Trophoblast cell (in vitro differentiated cells and primary cell): ENCODE data around the gene SSBP3.
A peak's percentile ranks its signal among the peaks of the same experiment; 100 is the strongest.

Experiments
- DNase-seq, 2 donors: peaks; one replicate each; pipeline ENCODE4 v3.0.0-alpha.2; 2016
- H2AFZ ChIP-seq: 2 replicates; pipeline ENCODE4 v1.6.1; 2013; ENCODE audit warnings: low read length, moderate library complexity, mild to moderate bottlenecking; ENCODE audit not compliant: insufficient read depth, poor library complexity
- H2AK5ac ChIP-seq: 2 replicates; pipeline ENCODE4 v1.6.1; 2013; ENCODE audit warnings: mild to moderate bottlenecking, low read length
- H2BK120ac ChIP-seq: 2 replicates; pipeline ENCODE4 v1.6.1; 2013; ENCODE audit warnings: low read length, mild to moderate bottlenecking, moderate library complexity; ENCODE audit not compliant: insufficient read depth, poor library complexity
- H2BK12ac ChIP-seq: 2 replicates; pipeline ENCODE4 v1.6.1; 2013; ENCODE audit warnings: mild to moderate bottlenecking, low read length, moderate library complexity
- H2BK5ac ChIP-seq: 2 replicates; pipeline ENCODE4 v1.6.1; 2013; ENCODE audit warnings: low read length, low read depth, moderate library complexity, mild to moderate bottlenecking; ENCODE audit not compliant: poor library complexity
- H3K14ac ChIP-seq: 2 replicates; pipeline ENCODE4 v1.6.1; 2013; ENCODE audit warnings: mild to moderate bottlenecking, low read length
- H3K18ac ChIP-seq: 2 replicates; pipeline ENCODE4 v1.6.1; 2013; ENCODE audit warnings: mild to moderate bottlenecking, low read length
- H3K23ac ChIP-seq: 2 replicates; pipeline ENCODE4 v1.6.1; 2013; ENCODE audit warnings: low read length
- H3K27ac ChIP-seq: 2 replicates; pipeline ENCODE4 v1.5.1; 2013; ENCODE audit warnings: low read depth, mild to moderate bottlenecking, inconsistent platforms, low read length, moderate library complexity
- H3K27me3 ChIP-seq: 2 replicates; pipeline ENCODE4 v1.6.1; 2013; ENCODE audit warnings: inconsistent platforms, mild to moderate bottlenecking, low read length, moderate library complexity; ENCODE audit not compliant: insufficient read depth
- H3K36me3 ChIP-seq, 2 experiments: 1 replicate in 1 of 2; 2 replicates in 1 of 2; pipeline ENCODE4 v1.6.1; 2013; ENCODE audit warnings: low read length in 2 of 2, mild to moderate bottlenecking in 2 of 2, moderate library complexity in 1 of 2; ENCODE audit not compliant: insufficient read depth in 2 of 2, control insufficient read depth in 1 of 2
- H3K4ac ChIP-seq: 2 replicates; pipeline ENCODE4 v1.6.1; 2013; ENCODE audit warnings: low read depth, mild to moderate bottlenecking, low read length, moderate library complexity
- H3K4me1 ChIP-seq, 2 experiments: 1 replicate in 1 of 2; 2 replicates in 1 of 2; pipeline ENCODE4 v1.6.1; 2013; ENCODE audit warnings: low read length in 2 of 2, mild to moderate bottlenecking in 2 of 2, moderate library complexity in 1 of 2; ENCODE audit not compliant: insufficient read depth in 2 of 2, control insufficient read depth in 1 of 2
- H3K4me2 ChIP-seq: 2 replicates; pipeline ENCODE4 v1.6.1; 2013; ENCODE audit warnings: inconsistent platforms, mild to moderate bottlenecking, low read length, moderate library complexity
- H3K4me3 ChIP-seq: 2 replicates; pipeline ENCODE4 v1.5.1; 2013; ENCODE audit warnings: mild to moderate bottlenecking, low read depth, low read length, inconsistent platforms
- H3K79me1 ChIP-seq: one replicate; pipeline ENCODE4 v1.6.1; 2013; ENCODE audit warnings: low read length
- H3K79me2 ChIP-seq: 2 replicates; pipeline ENCODE4 v1.6.1; 2013; ENCODE audit warnings: low read length, mild to moderate bottlenecking; ENCODE audit not compliant: control insufficient read depth, insufficient read depth, poor library complexity
- H3K9ac ChIP-seq: 2 replicates; pipeline ENCODE4 v1.6.1; 2013; ENCODE audit warnings: mild to moderate bottlenecking, low read length
- H3K9me3 ChIP-seq: 2 replicates; pipeline ENCODE4 v1.6.1; 2013; ENCODE audit warnings: low read depth, mild to moderate bottlenecking, control low read depth, inconsistent platforms, low read length; ENCODE audit not compliant: insufficient read depth
- H4K12ac ChIP-seq: 2 replicates; pipeline ENCODE4 v1.6.1; 2013; ENCODE audit warnings: low read depth, mild to moderate bottlenecking, low read length, moderate library complexity
- H4K8ac ChIP-seq: 2 replicates; pipeline ENCODE4 v1.6.1; 2013; ENCODE audit warnings: low read depth, mild to moderate bottlenecking, low read length, moderate library complexity
- H4K91ac ChIP-seq: one replicate; pipeline ENCODE4 v1.6.1; 2013; ENCODE audit warnings: low read depth, mild to moderate bottlenecking, low read length, moderate library complexity
- WGBS: extraction: QIAGEN DNeasy Blood & Tissue Kit; methylation state at CpG from one replicate; pipeline ENCODE4 v1.1.7; 2013; ENCODE audit warnings: missing lambda C conversion rate; ENCODE audit not compliant: insufficient read length, insufficient coverage; ENCODE audit errors: extremely low coverage; 5-methylcytosine and 5-hydroxymethylcytosine counted together

SSBP3 gene

DNA sequence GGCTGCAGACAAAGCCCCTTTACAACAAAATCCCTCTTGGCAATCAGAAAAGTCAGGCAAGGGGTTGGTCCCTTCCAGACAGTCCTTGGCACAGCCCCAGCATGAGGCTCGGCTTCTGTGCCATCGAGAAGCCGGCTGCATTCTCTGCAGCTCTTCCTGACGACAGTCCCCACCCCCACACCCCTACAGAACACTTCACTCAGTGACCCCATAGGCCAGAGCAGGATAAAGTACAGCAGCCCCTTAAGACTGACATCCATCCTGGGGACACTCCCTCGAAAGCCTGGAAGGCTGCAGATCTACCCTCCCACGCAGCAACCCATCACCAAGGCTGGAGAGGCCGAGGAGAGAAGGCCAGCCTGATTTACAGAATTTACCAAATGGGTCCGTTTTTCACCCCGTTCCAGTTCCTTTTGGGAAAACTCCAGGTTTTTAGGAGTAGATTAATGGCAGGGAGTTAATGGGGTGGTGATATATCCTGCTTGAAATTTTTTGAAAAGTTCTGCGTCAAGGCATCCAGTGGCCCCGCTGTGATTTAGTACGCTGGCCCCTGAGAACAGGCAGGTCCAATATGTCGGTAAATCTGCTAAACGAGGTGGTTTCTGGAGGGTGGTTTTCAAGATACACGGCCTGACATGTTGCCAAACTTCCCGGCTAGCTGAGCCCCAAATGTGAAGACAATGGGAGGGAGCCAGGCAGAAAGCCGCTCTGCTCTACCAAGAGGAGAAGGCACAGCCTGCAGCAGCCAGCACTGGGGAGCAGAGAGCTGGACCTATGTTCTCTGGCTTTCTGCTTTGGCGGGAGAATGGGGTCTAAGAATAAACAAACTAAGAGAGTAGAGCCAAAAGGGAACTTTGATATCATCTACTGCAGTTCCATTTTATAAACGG lies 81.7 kb downstream of the SSBP3 start:
- Histone ChIP-seq H2BK5ac (no peak overlapping the region), H3K4me2 (no peak overlapping the region), H3K4me3 (no peak overlapping the region), H3K27me3 (no peaks in the 10 kb centered on the region), H2AFZ (no peak overlapping the region), H3K27ac (peak overlapping the region; percentile 28), H2BK12ac (peak overlapping the region; percentile 0), H3K18ac (peak overlapping the region; percentile 14), H3K14ac (peak overlapping the region; percentile 22), H3K9ac (no peak overlapping the region), H3K79me1 (peaks cover 5% of the 10 kb centered on the region), H3K4ac (no peak overlapping the region), H3K4me1 (peaks cover 46 to 50% of the 10 kb centered on the region in 2 experiments), H2BK120ac (peak overlapping the region; percentile 25), H4K91ac (peak overlapping the region; percentile 29), H3K9me3 (no peaks in the 10 kb centered on the region), H3K79me2 (peaks cover 12% of the 10 kb centered on the region), H3K36me3 (peaks cover 5 to 6% of the 10 kb centered on the region in 2 experiments), H4K12ac (no peak overlapping the region), H3K23ac (no peak overlapping the region), H2AK5ac (no peak overlapping the region), H4K8ac (no peak overlapping the region)
- no peak for DNase-seq
- no CpG with 5 or more reads among the region's 19 CpGs for WGBS

DNA sequence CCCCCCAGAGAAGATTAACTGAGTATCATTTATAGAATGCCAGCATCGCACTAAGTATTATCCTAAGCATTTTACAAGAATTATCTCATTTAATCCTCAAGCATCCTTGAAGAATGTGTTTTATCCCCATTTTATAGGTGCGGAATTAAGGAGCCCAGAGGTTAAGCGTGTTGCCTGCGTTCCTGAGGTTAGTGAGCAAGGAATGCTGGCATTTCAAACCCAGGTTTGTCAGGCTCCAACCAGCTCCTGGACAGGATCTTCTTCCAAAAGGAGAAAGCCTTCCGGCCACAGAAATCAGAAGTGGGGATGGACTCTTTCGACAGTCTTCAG lies 82.3 kb downstream of the SSBP3 start:
- H3K4me1 ChIP-seq, result peaks cover 43 to 48% of the 10 kb centered on the region in 2 experiments
- H3K9me3 ChIP-seq, result no peaks in the 10 kb centered on the region
- H2BK120ac ChIP-seq, result peak overlapping the region; percentile 25
- H2BK12ac ChIP-seq, result no peak overlapping the region
- no peak overlapping the region for H2AK5ac ChIP-seq
- H3K4ac ChIP-seq, result no peak overlapping the region
- no peaks in the 10 kb centered on the region for H3K27me3 ChIP-seq
- H3K18ac ChIP-seq, result peak overlapping the region; percentile 11
- H3K14ac ChIP-seq, result peak overlapping the region; percentile 22
- no peak overlapping the region for H3K4me3 ChIP-seq
- H3K79me2 ChIP-seq, result peaks cover 12% of the 10 kb centered on the region
- no peak overlapping the region for H4K8ac ChIP-seq
- H3K4me2 ChIP-seq, result no peak overlapping the region
- H3K36me3 ChIP-seq, result peaks cover 5 to 8% of the 10 kb centered on the region in 2 experiments
- peak overlapping the region; percentile 29 for H4K91ac ChIP-seq
- peak overlapping the region; percentile 19 for H2BK5ac ChIP-seq
- H3K9ac ChIP-seq, result no peak overlapping the region
- H3K27ac ChIP-seq, result peak overlapping the region; percentile 28
- H3K23ac ChIP-seq, result no peak overlapping the region
- DNase-seq, result peak; percentile 72 to 82
- WGBS, result no CpG with 5 or more reads among the region's 6 CpGs
- H3K79me1 ChIP-seq, result peaks cover 5% of the 10 kb centered on the region
- H4K12ac ChIP-seq, result no peak overlapping the region
- H2AFZ ChIP-seq, result no peak overlapping the region

DNA sequence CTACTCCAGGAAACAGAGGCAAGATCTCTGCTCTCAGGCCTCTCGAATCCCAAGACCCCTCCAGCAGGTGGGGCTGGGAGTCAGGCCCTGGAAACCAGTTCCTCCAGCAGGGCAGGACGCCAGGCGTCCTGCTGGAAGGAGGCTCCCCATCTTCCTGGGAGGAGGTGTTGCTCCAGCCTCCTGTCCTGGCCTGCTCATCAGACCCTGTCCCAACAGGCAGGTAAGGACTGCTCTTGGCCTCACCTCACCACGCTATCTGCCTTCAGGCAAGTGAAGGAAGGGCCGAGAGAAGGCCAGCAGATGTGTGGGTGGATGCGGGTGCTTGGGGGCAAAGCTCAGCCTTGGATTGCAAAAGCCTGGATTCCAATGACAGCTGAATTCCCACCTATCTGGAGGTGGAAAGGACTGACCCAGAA lies 82.9 kb downstream of the SSBP3 start:
- Histone ChIP-seq H3K79me1 (peaks cover 5% of the 10 kb centered on the region), H3K27ac (peak overlapping the region; percentile 28), H2BK120ac (no peak overlapping the region), H3K4me2 (no peak overlapping the region), H3K23ac (no peak overlapping the region), H3K4ac (peak overlapping the region; percentile 0), H4K8ac (no peak overlapping the region), H3K27me3 (no peaks in the 10 kb centered on the region), H3K14ac (no peak overlapping the region), H2AK5ac (no peak overlapping the region), H4K91ac (no peak overlapping the region), H3K4me3 (no peak overlapping the region), H2BK12ac (no peak overlapping the region), H4K12ac (no peak overlapping the region), H3K4me1 (peaks cover 46 to 47% of the 10 kb centered on the region in 2 experiments), H3K9me3 (no peaks in the 10 kb centered on the region), H3K79me2 (peaks cover 13% of the 10 kb centered on the region), H3K36me3 (peaks cover 5 to 7% of the 10 kb centered on the region in 2 experiments), H3K18ac (no peak overlapping the region), H3K9ac (no peak overlapping the region), H2BK5ac (no peak overlapping the region), H2AFZ (peak overlapping the region; percentile 17)
- peak; percentile 99 for DNase-seq
- WGBS, result no CpG with 5 or more reads among the region's 6 CpGs

DNA sequence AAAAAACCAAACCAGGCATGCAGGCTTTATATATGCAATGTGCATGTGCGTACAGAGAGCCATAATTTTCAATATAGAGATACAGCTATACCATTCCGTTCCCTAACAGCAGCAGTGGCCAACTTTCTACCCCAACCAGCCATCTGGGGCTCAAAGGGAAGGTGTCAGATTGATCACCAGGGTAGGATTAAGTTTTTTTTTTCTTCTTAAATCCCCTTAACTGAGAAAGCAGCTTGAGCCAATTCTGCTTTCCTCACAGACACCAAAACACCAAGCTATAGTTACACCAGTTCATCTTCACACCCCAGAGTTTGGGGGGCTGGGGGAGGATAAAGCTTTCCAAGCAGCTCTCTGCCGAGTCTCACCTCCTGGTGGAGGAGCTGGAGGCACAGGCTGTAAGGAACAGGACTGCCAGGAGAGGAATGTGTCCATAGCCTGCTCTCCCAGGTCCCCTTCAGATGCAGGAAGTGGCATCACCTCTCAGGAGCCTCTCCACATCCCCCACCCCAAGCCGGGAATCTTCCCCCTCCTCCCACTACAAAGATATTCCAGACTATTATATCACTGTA lies 87.9 kb downstream of the SSBP3 start:
- Histone ChIP-seq H3K4me1 (peaks cover 39% of the 10 kb centered on the region in 2 experiments), H4K8ac (no peak overlapping the region), H2AFZ (no peak overlapping the region), H3K4me2 (no peak overlapping the region), H3K14ac (no peak overlapping the region), H3K79me1 (peaks cover 2% of the 10 kb centered on the region), H3K27ac (no peak overlapping the region), H3K27me3 (no peaks in the 10 kb centered on the region), H4K91ac (no peak overlapping the region), H3K18ac (no peak overlapping the region), H2BK120ac (no peak overlapping the region), H3K23ac (no peak overlapping the region), H2BK12ac (no peak overlapping the region), H2AK5ac (no peak overlapping the region), H3K79me2 (peaks cover 16% of the 10 kb centered on the region), H3K9me3 (no peaks in the 10 kb centered on the region), H3K36me3 (peaks cover 9 to 10% of the 10 kb centered on the region in 2 experiments), H4K12ac (no peak overlapping the region), H3K4me3 (no peak overlapping the region), H3K4ac (peak overlapping the region; percentile 30), H2BK5ac (no peak overlapping the region), H3K9ac (no peak overlapping the region)
- no CpG with 5 or more reads among the region's 4 CpGs for WGBS
- DNase-seq, result no peak
